SK-N-SH (cell line): ENCODE data around the gene RFTN1. TPM values are rescaled to one million over a fixed set of nuclear protein-coding genes. Genes with fewer than 3 reads are reported as not detected.

Source experiments
- CTCF ChIA-PET: fragments of 300-600, 350-600 bp; formaldehyde crosslinking; extraction: SDS; loops from one replicate; lab custom pipeline; 2021; lab: Yijun Ruan, JAX
- POLR2A ChIA-PET: fragments of 350-600 bp; sonication (Branson Sonifier 250); formaldehyde crosslinking; extraction: SDS; loops from one replicate; lab custom pipeline; 2020; ENCODE audit warnings: antibody characterized with exemption, inconsistent platforms; lab: Yijun Ruan, JAX
- DNase-seq: peaks from one replicate; pipeline ENCODE4 v3.0.0; 2012
- H2AFZ ChIP-seq: fragments of 200-600 bp; sonication (generic); 2 replicates; pipeline ENCODE4 v1.8.1; 2016; ENCODE audit warnings: antibody characterized with exemption, mild to moderate bottlenecking, low read depth
- H3F3A ChIP-seq: fragments of 200-600 bp; sonication (generic); replicated peaks from 2 replicates; pipeline ENCODE3; 2016; ENCODE audit warnings: antibody characterized with exemption, mild to moderate bottlenecking; ENCODE audit not compliant: insufficient read depth
- H3K27ac ChIP-seq, 2 experiments: fragments of 200-500 bp in 1 of 2; fragments of 200-600 bp in 1 of 2; sonication (Bioruptor generic) in 1 of 2; sonication (generic), shearing (Covaris generic) in 1 of 2; 2 replicates each; pipeline versions ENCODE4 v1.5.1 to v1.6.1; 2014 to 2016; ENCODE audit warnings: low read depth in 2 of 2, inconsistent platforms in 1 of 2, low read length in 1 of 2, mild to moderate bottlenecking in 1 of 2, mixed read lengths in 1 of 2
- H3K27me3 ChIP-seq: fragments of 200-600 bp; sonication (generic), shearing (Covaris generic); 2 replicates; pipeline ENCODE4 v1.6.1; 2016; ENCODE audit warnings: mixed run types; ENCODE audit not compliant: insufficient read depth
- H3K36me3 ChIP-seq, 2 experiments: fragments of 200-500 bp in 1 of 2; fragments of 200-600 bp in 1 of 2; sonication (Bioruptor generic) in 1 of 2; sonication (generic) in 1 of 2; replicated peaks in 1 of 2; 2 replicates each; pipeline versions ENCODE3 to v1.5.1; 2014 to 2016; ENCODE audit warnings: low read length in 1 of 2, mild to moderate bottlenecking in 1 of 2; ENCODE audit not compliant: insufficient read depth in 2 of 2, control insufficient read depth in 1 of 2
- H3K4me1 ChIP-seq, 2 experiments: fragments of 200-500 bp in 1 of 2; fragments of 200-600 bp in 1 of 2; sonication (Bioruptor generic) in 1 of 2; sonication (generic), shearing (Covaris generic) in 1 of 2; 2 replicates each; pipeline versions ENCODE4 v1.5.1 to v1.6.1; 2014 to 2016; ENCODE audit warnings: low read depth in 1 of 2, low read length in 1 of 2, mixed run types in 1 of 2; ENCODE audit not compliant: insufficient read depth in 2 of 2, control insufficient read depth in 1 of 2
- H3K4me2 ChIP-seq: fragments of 200-600 bp; sonication (generic), shearing (Covaris generic); 2 replicates; pipeline ENCODE4 v1.6.1; 2017; ENCODE audit warnings: mixed run types
- H3K4me3 ChIP-seq, 2 experiments: fragments of 200-500 bp in 1 of 2; fragments of 200-600 bp in 1 of 2; sonication (Bioruptor generic) in 1 of 2; sonication (generic), shearing (Covaris generic) in 1 of 2; 2 replicates each; pipeline versions ENCODE4 v1.5.1 to v1.8.1; 2014 to 2016; ENCODE audit warnings: low read depth in 2 of 2, inconsistent platforms in 1 of 2, low read length in 1 of 2, mild to moderate bottlenecking in 1 of 2, mixed read lengths in 1 of 2, moderate library complexity in 1 of 2
- H3K79me2 ChIP-seq: fragments of 200-600 bp; sonication (generic); 2 replicates; pipeline ENCODE4 v1.8.1; 2017; ENCODE audit warnings: mild to moderate bottlenecking; ENCODE audit not compliant: insufficient read depth
- H3K9ac ChIP-seq: fragments of 200-600 bp; sonication (generic); 2 replicates; pipeline ENCODE4 v1.6.1; 2017; ENCODE audit warnings: mixed run types
- H3K9me2 ChIP-seq: fragments of 200-600 bp; sonication (generic); 2 replicates; pipeline ENCODE4 v1.6.1; 2017; ENCODE audit warnings: mixed run types
- H3K9me3 ChIP-seq: fragments of 200-600 bp; sonication (generic); 2 replicates; pipeline ENCODE4 v1.6.1; 2017; ENCODE audit warnings: mixed run types, mild to moderate bottlenecking, moderate library complexity
- H4K20me1 ChIP-seq: fragments of 200-600 bp; sonication (generic); 2 replicates; pipeline ENCODE4 v1.6.1; 2017; ENCODE audit warnings: mild to moderate bottlenecking, mixed run types; ENCODE audit not compliant: insufficient read depth
- CTCF ChIP-seq: fragments of 200-600 bp; sonication (generic); IDR thresholded peaks from 2 replicates; pipeline ENCODE4 v1.6.1; 2017; ENCODE audit warnings: antibody characterized with exemption, mild to moderate bottlenecking, moderate library complexity
- ELF1 ChIP-seq: IDR thresholded peaks from 2 replicates; pipeline ENCODE4 v1.4.0; 2012
- EZH2phosphoT487 ChIP-seq: fragments of 200-600 bp; sonication (generic); IDR thresholded peaks from 2 replicates; pipeline ENCODE4 v1.6.1; 2017; ENCODE audit warnings: low read depth, mixed run types, mild to moderate bottlenecking, antibody characterized with exemption, moderate library complexity, borderline replicate concordance
- FOSL2 ChIP-seq: IDR thresholded peaks from 2 replicates; pipeline ENCODE4 v1.4.0; 2012; ENCODE audit warnings: low read depth, mild to moderate bottlenecking, moderate library complexity, borderline replicate concordance
- FOXJ3 ChIP-seq: sonication (generic); formaldehyde crosslinking; IDR thresholded peaks from 2 replicates; pipeline ENCODE4 v1.5.1; 2020; ENCODE audit warnings: mild to moderate bottlenecking, missing genetic modification reagents
- FOXM1 ChIP-seq: IDR thresholded peaks from 2 replicates; pipeline ENCODE4 v1.4.0; 2012; ENCODE audit warnings: low read depth, mild to moderate bottlenecking
- GABPA ChIP-seq: IDR thresholded peaks from 2 replicates; pipeline ENCODE4 v1.4.0; 2012; ENCODE audit warnings: low read depth, mild to moderate bottlenecking
- GATA2 ChIP-seq: sonication (generic); formaldehyde crosslinking; IDR thresholded peaks from 2 replicates; pipeline ENCODE4 v1.5.0; 2020; ENCODE audit warnings: mild to moderate bottlenecking, missing genetic modification reagents
- JUND ChIP-seq: IDR thresholded peaks from 2 replicates; pipeline ENCODE4 v1.4.0; 2012
- MEF2A ChIP-seq: IDR thresholded peaks from 2 replicates; pipeline ENCODE4 v1.4.0; 2012; ENCODE audit warnings: low read depth, borderline replicate concordance
- MXI1 ChIP-seq: IDR thresholded peaks from 2 replicates; pipeline ENCODE4 v1.6.1; 2012; ENCODE audit warnings: mild to moderate bottlenecking, low read depth, low read length, improper control_type of control experiment
- NRF1 ChIP-seq: IDR thresholded peaks from 2 replicates; pipeline ENCODE4 v1.6.1; 2012; ENCODE audit warnings: low read depth, mild to moderate bottlenecking, low read length
- RAD21 ChIP-seq: IDR thresholded peaks from 2 replicates; pipeline ENCODE4 v1.6.1; 2012; ENCODE audit warnings: mild to moderate bottlenecking, low read length
- SMC3 ChIP-seq: IDR thresholded peaks from 2 replicates; pipeline ENCODE4 v1.6.1; 2012; ENCODE audit warnings: low read depth, low read length, improper control_type of control experiment
- TCF12 ChIP-seq: IDR thresholded peaks from 2 replicates; pipeline ENCODE4 v1.4.0; 2012
- USF2 ChIP-seq: fragments of 150-350 bp; IDR thresholded peaks from 2 replicates; pipeline ENCODE4 v1.6.1; 2017; ENCODE audit warnings: antibody characterized with exemption, low read length, low read depth, borderline replicate concordance
- WGBS: methylation state at CpG from one replicate; pipeline ENCODE4 v1.1.6; 2017; ENCODE audit warnings: low lambda C conversion rate; 5-methylcytosine and 5-hydroxymethylcytosine counted together
- polyA plus RNA-seq, 3 experiments: library from polyadenylated mRNA; depleted of rRNA; stranded (reverse); fragments of >200 nt; gene quantifications; 2 replicates each; pipeline ENCODE4 v1.2.3, GENCODE V29; 2012
- TF ChIP-seq, protein P1 (sequence below): IDR thresholded peaks from 2 replicates; pipeline ENCODE4 v1.4.0; 2012; ENCODE audit warnings: low read depth
- TF ChIP-seq, protein P2 (sequence below): IDR thresholded peaks from 2 replicates; pipeline ENCODE4 v1.4.0; 2012; ENCODE audit warnings: low read depth, borderline replicate concordance
- TF ChIP-seq, protein P3 (sequence below): fragments of 150-350 bp; IDR thresholded peaks from 2 replicates; pipeline ENCODE4 v1.6.1; 2016; ENCODE audit warnings: mild to moderate bottlenecking, low read depth, low read length

Gene RFTN1
- polyA plus RNA-seq, 1 of the 3 experiments (the other 2 are of a cell fraction), result 21.2 TPM

DNA sequence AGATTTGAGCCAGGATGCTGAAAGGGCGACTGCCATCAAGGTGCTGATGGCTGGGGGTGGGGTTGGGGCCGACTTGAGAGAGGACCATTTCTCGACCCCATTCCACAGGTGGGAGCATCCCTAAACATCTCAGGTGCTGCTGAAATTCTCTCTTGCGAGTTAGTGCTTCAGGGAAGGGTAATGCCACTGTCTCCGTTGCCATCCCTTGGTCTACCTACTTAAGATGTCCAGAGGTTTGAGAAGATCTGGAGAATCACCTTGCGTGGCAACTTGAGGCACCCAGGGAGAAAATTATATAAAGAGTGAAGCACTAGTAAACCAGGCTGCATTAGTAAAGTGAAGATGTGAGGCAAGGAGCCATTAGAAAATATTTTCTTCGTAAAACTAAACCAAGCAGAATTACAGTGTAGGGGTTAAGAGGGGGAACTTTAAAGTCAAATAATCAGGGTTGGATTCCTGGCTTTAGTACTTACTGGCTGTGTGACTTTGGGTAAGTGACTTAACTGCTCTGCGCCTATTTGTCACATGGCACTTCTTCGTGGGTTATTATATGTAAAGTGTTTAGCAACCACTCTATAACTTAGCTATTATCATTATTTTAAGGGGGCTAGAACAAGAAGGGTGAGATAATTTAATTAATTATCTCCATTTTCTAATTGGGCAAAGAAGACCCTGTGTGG lies 662 bp upstream of the RFTN1 start:
- peak overlapping the region; percentile 34 to 100; a peak in 3 of 4 replicates for H3K27ac ChIP-seq
- H3K9me3 ChIP-seq, result no peaks in the 10 kb centered on the region
- ChIA-PET CTCF (interaction anchor here (1.0 to 7.0 kb wide), 5 partner anchors 35 to 224 kb away, joined by 3 to 56 read pairs (median 9); no protein-coding TSS in a partner anchor), POLR2A (interaction anchor here (2.0 to 4.7 kb wide), 2 partner anchors 19 to 73 kb away, joined by 4 to 51 read pairs; no protein-coding TSS in a partner anchor)
- 39% methylated on average over 9 of the region's 9 CpGs for WGBS
- DNase-seq, result no peak
- peak overlapping the region; percentile 97; the same call in 1 of the 2 replicates for H2AFZ ChIP-seq
- H3K36me3 ChIP-seq, result no peaks in the 10 kb centered on the region
- no peaks in the 10 kb centered on the region for H3K27me3 ChIP-seq
- peaks cover 49% of the 10 kb centered on the region for H3K79me2 ChIP-seq
- H4K20me1 ChIP-seq, result no peaks in the 10 kb centered on the region
- peak overlapping the region; percentile 86 to 96 for H3K4me3 ChIP-seq
- H3K4me1 ChIP-seq, result peaks cover 11 to 68% of the 10 kb centered on the region in 2 experiments; a peak in 3 of 4 replicates
- peak overlapping the region; percentile 62; the same call in 1 of the 2 replicates for H3K9ac ChIP-seq
- H3F3A ChIP-seq, result peaks cover 21% of the 10 kb centered on the region
- no peaks in the 10 kb centered on the region for H3K9me2 ChIP-seq
- H3K4me2 ChIP-seq, result peak overlapping the region; percentile 95
- TF ChIP-seq CTCF, result no peak
- TF ChIP-seq RAD21, result no peak
- no peak for TF ChIP-seq GATA2 (CRISPR knock-in tag)
- TF ChIP-seq MEF2A, result no peak
- TF ChIP-seq EZH2phosphoT487, result no peak

DNA sequence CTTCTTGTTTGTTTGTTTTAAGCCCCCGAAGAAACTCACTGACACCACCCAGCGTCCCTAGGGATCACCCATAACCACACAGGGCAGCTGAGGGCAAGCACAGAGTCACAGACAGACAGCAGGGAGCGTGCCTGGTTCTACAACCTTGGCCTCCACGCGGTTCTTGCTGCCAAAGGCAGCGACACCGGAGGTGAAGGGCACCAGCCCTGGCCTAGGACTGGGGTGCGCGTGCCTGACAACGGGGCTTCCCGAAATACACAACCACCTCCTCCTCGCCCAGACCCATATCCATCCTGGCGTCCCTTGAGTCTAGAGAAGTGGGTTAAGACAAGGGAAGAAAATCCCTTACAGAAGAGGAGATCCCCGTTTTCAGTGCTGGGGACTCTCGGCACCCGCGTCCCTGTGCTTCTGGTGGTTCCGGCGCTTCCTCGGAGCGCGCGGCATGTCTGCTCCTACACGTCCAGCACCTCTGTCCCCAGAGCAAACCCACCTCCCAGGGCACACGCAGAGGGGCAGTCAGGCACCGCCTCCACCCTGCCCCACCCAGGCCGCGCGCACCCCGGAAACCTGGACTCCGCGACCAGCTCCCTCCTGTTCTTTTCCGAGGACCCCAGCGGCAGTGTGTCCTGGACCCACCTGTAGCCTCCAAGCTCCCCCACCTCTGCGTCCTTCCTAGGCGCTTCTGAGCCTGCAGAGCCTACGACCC lies 911 bp downstream of the RFTN1 start:
- Histone ChIP-seq H3K79me2 (peaks cover 65% of the 10 kb centered on the region), H3K4me2 (peak overlapping the region; percentile 95), H3K9me2 (no peaks in the 10 kb centered on the region), H3K27me3 (no peaks in the 10 kb centered on the region), H3K4me3 (peak overlapping the region; percentile 86 to 96), H4K20me1 (no peaks in the 10 kb centered on the region; the same call in 1 of the 2 replicates), H3K9me3 (no peaks in the 10 kb centered on the region), H3K27ac (peak overlapping the region; percentile 67 to 100), H3F3A (peaks cover 21% of the 10 kb centered on the region), H3K9ac (peak overlapping the region; percentile 74), H2AFZ (peak overlapping the region; percentile 89), H3K4me1 (peaks cover 11 to 64% of the 10 kb centered on the region in 2 experiments; a peak in 3 of 4 replicates), H3K36me3 (no peaks in the 10 kb centered on the region)
- WGBS, result 21% methylated on average over 25 of the region's 37 CpGs
- DNase-seq, result peak; percentile 67
- ChIA-PET POLR2A (interaction anchor here (0.5 to 4.7 kb wide), 14 partner anchors 8 to 247 kb away, joined by 3 to 51 read pairs (median 4); partner anchors contain the start of genes DPH3 and OXNAD1), CTCF (interaction anchor here (1.0 to 7.0 kb wide), 13 partner anchors 13 to 244 kb away, joined by 3 to 56 read pairs (median 4); no protein-coding TSS in a partner anchor)
- TF ChIP-seq GABPA (no peak), RAD21 (peak; percentile 1; the same call in 1 of the 2 replicates), MXI1 (peak; percentile 82; the same call in 1 of the 2 replicates), ELF1 (no peak), FOSL2 (no peak), FOXJ3 (CRISPR knock-in tag) (no peak), TCF12 (no peak), USF2 (no peak), FOXM1 (no peak), JUND (no peak), NRF1 (no peak), SMC3 (no peak)
- TF ChIP-seq, protein P1, sequence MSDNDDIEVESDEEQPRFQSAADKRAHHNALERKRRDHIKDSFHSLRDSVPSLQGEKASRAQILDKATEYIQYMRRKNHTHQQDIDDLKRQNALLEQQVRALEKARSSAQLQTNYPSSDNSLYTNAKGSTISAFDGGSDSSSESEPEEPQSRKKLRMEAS, result peak; percentile 73
- TF ChIP-seq, protein P2, sequence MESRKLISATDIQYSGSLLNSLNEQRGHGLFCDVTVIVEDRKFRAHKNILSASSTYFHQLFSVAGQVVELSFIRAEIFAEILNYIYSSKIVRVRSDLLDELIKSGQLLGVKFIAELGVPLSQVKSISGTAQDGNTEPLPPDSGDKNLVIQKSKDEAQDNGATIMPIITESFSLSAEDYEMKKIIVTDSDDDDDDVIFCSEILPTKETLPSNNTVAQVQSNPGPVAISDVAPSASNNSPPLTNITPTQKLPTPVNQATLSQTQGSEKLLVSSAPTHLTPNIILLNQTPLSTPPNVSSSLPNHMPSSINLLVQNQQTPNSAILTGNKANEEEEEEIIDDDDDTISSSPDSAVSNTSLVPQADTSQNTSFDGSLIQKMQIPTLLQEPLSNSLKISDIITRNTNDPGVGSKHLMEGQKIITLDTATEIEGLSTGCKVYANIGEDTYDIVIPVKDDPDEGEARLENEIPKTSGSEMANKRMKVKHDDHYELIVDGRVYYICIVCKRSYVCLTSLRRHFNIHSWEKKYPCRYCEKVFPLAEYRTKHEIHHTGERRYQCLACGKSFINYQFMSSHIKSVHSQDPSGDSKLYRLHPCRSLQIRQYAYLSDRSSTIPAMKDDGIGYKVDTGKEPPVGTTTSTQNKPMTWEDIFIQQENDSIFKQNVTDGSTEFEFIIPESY, result no peak
- TF ChIP-seq, protein P3, sequence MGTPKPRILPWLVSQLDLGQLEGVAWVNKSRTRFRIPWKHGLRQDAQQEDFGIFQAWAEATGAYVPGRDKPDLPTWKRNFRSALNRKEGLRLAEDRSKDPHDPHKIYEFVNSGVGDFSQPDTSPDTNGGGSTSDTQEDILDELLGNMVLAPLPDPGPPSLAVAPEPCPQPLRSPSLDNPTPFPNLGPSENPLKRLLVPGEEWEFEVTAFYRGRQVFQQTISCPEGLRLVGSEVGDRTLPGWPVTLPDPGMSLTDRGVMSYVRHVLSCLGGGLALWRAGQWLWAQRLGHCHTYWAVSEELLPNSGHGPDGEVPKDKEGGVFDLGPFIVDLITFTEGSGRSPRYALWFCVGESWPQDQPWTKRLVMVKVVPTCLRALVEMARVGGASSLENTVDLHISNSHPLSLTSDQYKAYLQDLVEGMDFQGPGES, result no peak
